ENCODE results near the gene RIMBP2.

The RIMBP2 gene

DNA sequence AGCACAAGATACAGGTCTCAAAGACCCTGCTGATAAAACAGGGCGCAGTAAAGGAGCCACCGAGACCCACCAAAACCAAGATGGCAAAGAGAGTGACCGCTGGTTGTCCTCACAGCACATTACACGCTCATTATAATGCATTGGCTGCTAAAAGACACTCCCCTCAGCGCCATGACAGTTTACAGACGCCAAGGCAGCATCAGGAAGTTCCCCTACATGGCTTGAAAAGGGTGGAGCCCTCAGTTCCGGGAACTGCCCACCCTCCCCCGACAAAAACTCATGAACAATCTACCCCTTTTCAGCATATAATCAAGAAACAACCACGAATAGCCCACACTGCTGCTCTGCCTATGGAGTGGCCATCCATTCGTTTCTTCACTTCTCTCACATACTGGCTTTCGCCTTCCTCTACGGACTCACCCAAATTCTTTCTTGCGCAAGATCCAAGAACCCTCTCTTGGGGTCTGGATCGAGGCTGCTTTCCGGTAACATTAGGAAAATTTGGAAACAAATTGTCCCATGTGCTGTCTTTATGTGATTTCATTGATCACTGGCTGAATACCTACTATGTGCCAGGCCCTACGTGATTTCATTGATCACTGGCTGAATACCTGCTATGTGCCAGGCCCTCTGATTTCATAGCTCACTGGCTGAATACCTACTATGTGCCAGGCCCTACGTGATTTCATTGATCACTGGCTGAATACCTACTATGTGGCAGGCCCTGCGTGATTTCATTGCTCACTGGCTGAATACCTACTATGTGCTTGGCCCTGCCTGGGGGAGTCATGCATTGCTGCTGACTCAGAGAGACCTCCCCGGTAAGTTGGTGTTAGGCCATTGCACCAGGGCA is 252.1 kb downstream of the RIMBP2 start:
- Histone ChIP-seq H3K27ac (ENCODE audit: low read length) (no peak overlapping the region), H4K20me1 (ENCODE audit: insufficient read depth, low read length) (no peaks in the 10 kb centered on the region), H3K27me3 (replicated peaks; ENCODE audit: insufficient read depth, low read length) (no peaks in the 10 kb centered on the region), H3K4me3 (ENCODE audit: low read length) (no peak overlapping the region), H3K9me3 (replicated peaks; ENCODE audit: insufficient read depth, low read length) (no peaks in the 10 kb centered on the region), H3K4me1 (ENCODE audit: low read length) (no peaks in the 10 kb centered on the region), H2AFZ (ENCODE audit: low read length) (no peak overlapping the region), H3K9ac (ENCODE audit: low read length) (no peak overlapping the region), H3F3A (ENCODE audit: insufficient read depth, low read length) (no peaks in the 10 kb centered on the region), H3K9me2 (replicated peaks; ENCODE audit: insufficient read depth, low read length) (no peaks in the 10 kb centered on the region), H3K4me2 (ENCODE audit: low read depth, low read length) (no peak overlapping the region), H3K36me3 (replicated peaks; ENCODE audit: insufficient read depth, low read length) (no peaks in the 10 kb centered on the region), H3K79me2 (ENCODE audit: low read length) (no peaks in the 10 kb centered on the region)
- TF ChIP-seq EZH2phosphoT487 (IDR thresholded peaks at IDR 0.05; ENCODE audit: low read length), result no peak
- TF ChIP-seq, protein P1, sequence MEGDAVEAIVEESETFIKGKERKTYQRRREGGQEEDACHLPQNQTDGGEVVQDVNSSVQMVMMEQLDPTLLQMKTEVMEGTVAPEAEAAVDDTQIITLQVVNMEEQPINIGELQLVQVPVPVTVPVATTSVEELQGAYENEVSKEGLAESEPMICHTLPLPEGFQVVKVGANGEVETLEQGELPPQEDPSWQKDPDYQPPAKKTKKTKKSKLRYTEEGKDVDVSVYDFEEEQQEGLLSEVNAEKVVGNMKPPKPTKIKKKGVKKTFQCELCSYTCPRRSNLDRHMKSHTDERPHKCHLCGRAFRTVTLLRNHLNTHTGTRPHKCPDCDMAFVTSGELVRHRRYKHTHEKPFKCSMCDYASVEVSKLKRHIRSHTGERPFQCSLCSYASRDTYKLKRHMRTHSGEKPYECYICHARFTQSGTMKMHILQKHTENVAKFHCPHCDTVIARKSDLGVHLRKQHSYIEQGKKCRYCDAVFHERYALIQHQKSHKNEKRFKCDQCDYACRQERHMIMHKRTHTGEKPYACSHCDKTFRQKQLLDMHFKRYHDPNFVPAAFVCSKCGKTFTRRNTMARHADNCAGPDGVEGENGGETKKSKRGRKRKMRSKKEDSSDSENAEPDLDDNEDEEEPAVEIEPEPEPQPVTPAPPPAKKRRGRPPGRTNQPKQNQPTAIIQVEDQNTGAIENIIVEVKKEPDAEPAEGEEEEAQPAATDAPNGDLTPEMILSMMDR (IDR thresholded peaks at IDR 0.05; ENCODE audit: low read length), result no peak
- no peak for TF ChIP-seq EZH2 (optimal IDR thresholded peaks at IDR 0.05; ENCODE audit: low read depth, low read length)
- no peak for DNase-seq

DNA sequence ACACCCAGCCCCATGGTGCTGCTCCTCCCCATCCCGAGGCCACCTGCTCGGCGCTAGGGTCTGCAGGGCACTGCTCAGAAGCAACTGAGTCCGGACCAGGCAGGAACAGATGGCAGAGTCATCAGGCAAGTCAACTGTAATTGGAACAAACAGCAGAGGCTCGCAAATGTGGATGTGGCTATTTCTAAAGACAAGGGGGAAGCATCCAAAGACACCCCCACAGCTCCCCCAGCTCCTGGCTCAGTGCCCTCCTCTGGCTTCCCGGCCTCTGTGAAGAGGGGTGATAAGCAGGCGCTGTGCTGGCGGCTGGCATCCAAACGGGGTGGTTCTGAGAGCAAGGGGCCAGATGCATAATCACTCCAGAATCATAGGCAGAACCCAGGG is 252.8 kb downstream of the RIMBP2 start:
- no peaks in the 10 kb centered on the region for H3F3A ChIP-seq (ENCODE audit: insufficient read depth, low read length)
- H3K9me2 ChIP-seq (replicated peaks; ENCODE audit: insufficient read depth, low read length), result no peaks in the 10 kb centered on the region
- no peaks in the 10 kb centered on the region for H3K36me3 ChIP-seq (replicated peaks; ENCODE audit: insufficient read depth, low read length)
- no peak for DNase-seq
- H3K9me3 ChIP-seq (replicated peaks; ENCODE audit: insufficient read depth, low read length), result no peaks in the 10 kb centered on the region
- H3K9ac ChIP-seq (ENCODE audit: low read length), result no peak overlapping the region
- H3K79me2 ChIP-seq (ENCODE audit: low read length), result no peaks in the 10 kb centered on the region
- H3K4me3 ChIP-seq (ENCODE audit: low read length), result no peak overlapping the region
- H3K4me1 ChIP-seq (ENCODE audit: low read length), result no peaks in the 10 kb centered on the region
- H3K4me2 ChIP-seq (ENCODE audit: low read depth, low read length), result no peak overlapping the region
- H3K27me3 ChIP-seq (replicated peaks; ENCODE audit: insufficient read depth, low read length), result no peaks in the 10 kb centered on the region
- no peak for TF ChIP-seq EZH2phosphoT487 (IDR thresholded peaks at IDR 0.05; ENCODE audit: low read length)
- TF ChIP-seq, protein P1 (IDR thresholded peaks at IDR 0.05; ENCODE audit: low read length), result no peak
- TF ChIP-seq EZH2 (optimal IDR thresholded peaks at IDR 0.05; ENCODE audit: low read depth, low read length), result no peak
- no peak overlapping the region for H3K27ac ChIP-seq (ENCODE audit: low read length)
- H2AFZ ChIP-seq (ENCODE audit: low read length), result no peak overlapping the region
- no peaks in the 10 kb centered on the region for H4K20me1 ChIP-seq (ENCODE audit: insufficient read depth, low read length)

DNA sequence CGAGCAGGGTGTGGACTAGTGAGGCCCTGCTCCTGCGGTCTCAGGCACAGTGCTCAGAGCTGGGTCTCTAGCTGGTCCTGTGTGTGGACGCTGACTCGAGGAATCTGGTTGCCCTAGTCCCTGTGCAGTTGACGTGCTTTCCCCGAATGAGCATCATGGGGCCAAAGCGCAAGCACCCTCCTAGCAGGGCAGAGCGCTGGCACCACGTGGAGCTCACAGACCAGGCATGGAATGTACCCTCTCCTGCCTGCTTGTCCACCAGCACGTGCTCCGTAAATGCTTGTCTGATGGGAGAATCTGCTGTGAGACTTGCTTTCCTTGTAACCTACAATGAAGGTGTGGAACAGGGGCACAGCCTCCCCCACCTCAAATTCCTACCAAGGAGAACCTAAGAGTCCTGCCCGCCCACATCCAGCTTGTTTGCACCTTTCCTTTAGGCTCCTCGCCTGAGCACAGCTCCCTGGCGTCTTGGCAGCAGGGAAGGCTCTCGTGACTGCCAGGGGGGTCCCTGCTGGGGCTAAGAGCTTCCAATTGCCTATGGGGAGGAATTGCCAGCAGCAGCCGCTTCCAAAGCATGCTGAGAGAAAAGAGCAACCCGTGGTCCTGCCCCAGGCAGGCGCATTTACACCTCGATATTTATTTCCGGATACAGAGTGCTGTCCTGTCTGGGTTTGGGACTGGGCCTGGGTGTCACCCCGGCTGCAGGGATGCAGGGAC is 253.4 kb downstream of the RIMBP2 start:
- Histone ChIP-seq H3F3A (ENCODE audit: insufficient read depth, low read length) (no peaks in the 10 kb centered on the region), H3K9ac (ENCODE audit: low read length) (no peak overlapping the region), H4K20me1 (ENCODE audit: insufficient read depth, low read length) (no peaks in the 10 kb centered on the region), H3K27ac (ENCODE audit: low read length) (no peak overlapping the region), H2AFZ (ENCODE audit: low read length) (no peak overlapping the region), H3K4me3 (ENCODE audit: low read length) (no peak overlapping the region), H3K9me2 (replicated peaks; ENCODE audit: insufficient read depth, low read length) (no peaks in the 10 kb centered on the region), H3K4me1 (ENCODE audit: low read length) (no peaks in the 10 kb centered on the region), H3K36me3 (replicated peaks; ENCODE audit: insufficient read depth, low read length) (no peaks in the 10 kb centered on the region), H3K79me2 (ENCODE audit: low read length) (no peaks in the 10 kb centered on the region), H3K27me3 (replicated peaks; ENCODE audit: insufficient read depth, low read length) (no peaks in the 10 kb centered on the region), H3K4me2 (ENCODE audit: low read depth, low read length) (no peak overlapping the region), H3K9me3 (replicated peaks; ENCODE audit: insufficient read depth, low read length) (no peaks in the 10 kb centered on the region)
- no peak for DNase-seq
- no peak for TF ChIP-seq EZH2 (optimal IDR thresholded peaks at IDR 0.05; ENCODE audit: low read depth, low read length)
- TF ChIP-seq, protein P1 (IDR thresholded peaks at IDR 0.05; ENCODE audit: low read length), result no peak
- TF ChIP-seq EZH2phosphoT487 (IDR thresholded peaks at IDR 0.05; ENCODE audit: low read length), result no peak
